HepG2 (cell line): Measurements from ENCODE around the gene ZNF444. TPM values are rescaled to one million over a fixed set of nuclear protein-coding genes. Genes with fewer than 3 reads are reported as not detected.

Experiments used
- ATAC-seq: fragments of 200-7000 bp; cut with Tn5 transposase; 3 replicates; pipeline ENCODE4 v1.9.1; 2020; ENCODE audit warnings: mild to moderate bottlenecking, moderate library complexity
- BruUV-seq: library from RNA; stranded (reverse); fragments of 400-500 nt; replicated peaks from 2 replicates; lab custom pipeline; 2021; lab: Mats Ljungman, UMichigan
- CTCF ChIA-PET: fragments of 300-600 bp; formaldehyde crosslinking; extraction: SDS; loops from one replicate; lab custom pipeline; 2021; ENCODE audit warnings: low total read pairs, inconsistent platforms, low intra/inter-chr PET ratio; lab: Yijun Ruan, JAX
- POLR2A ChIA-PET: fragments of 350-600 bp; sonication (Branson Sonifier 250); formaldehyde crosslinking; loops from one replicate; lab custom pipeline; 2020; ENCODE audit warnings: antibody characterized with exemption, inconsistent platforms; lab: Yijun Ruan, JAX
- DNase-seq: peaks from one replicate; pipeline ENCODE4 v3.0.0-alpha.2; 2015; ENCODE audit warnings: low spot score
- FAIRE-seq: peaks from 3 replicates; lab custom pipeline; 2011; peaks lifted over from hg19 to GRCh38; lab: Jason Lieb, UNC
- H2AFZ ChIP-seq: one replicate; pipeline ENCODE4 v1.6.1; 2011; ENCODE audit warnings: low read length, inconsistent platforms
- H3K27ac ChIP-seq: fragments of 300-600 bp; 3 replicates; pipeline ENCODE4 v1.8.0; 2011; ENCODE audit warnings: mixed run types, mild to moderate bottlenecking, mixed read lengths, low read length, inconsistent platforms; ENCODE audit not compliant: insufficient read depth; ENCODE audit errors: extremely low read length
- H3K27me3 ChIP-seq, 2 experiments: fragments of 200-600 bp in 1 of 2; 2 replicates in 1 of 2; 3 replicates in 1 of 2; pipeline versions ENCODE4 v1.6.0 to v1.8.0; 2011; ENCODE audit warnings: low read length in 2 of 2, mild to moderate bottlenecking in 2 of 2, moderate library complexity in 2 of 2, inconsistent platforms in 1 of 2; ENCODE audit not compliant: insufficient read depth in 2 of 2, control insufficient read depth in 1 of 2
- H3K36me3 ChIP-seq, 2 experiments: fragments of 200-600 bp in 1 of 2; replicated peaks in 1 of 2; 2 replicates in 1 of 2; 3 replicates in 1 of 2; pipeline versions ENCODE4 v1.5.1 to v1.8.0; 2011; ENCODE audit warnings: low read length in 2 of 2, inconsistent platforms in 1 of 2; ENCODE audit not compliant: insufficient read depth in 2 of 2, control insufficient read depth in 1 of 2
- H3K4me1 ChIP-seq: 2 replicates; pipeline ENCODE4 v1.5.1; 2012; ENCODE audit warnings: low read length, inconsistent platforms; ENCODE audit not compliant: insufficient read depth
- H3K4me2 ChIP-seq: 2 replicates; pipeline ENCODE4 v1.6.0; 2011; ENCODE audit warnings: low read depth, low read length, inconsistent platforms
- H3K4me3 ChIP-seq, 3 experiments: fragments of 200-600 bp in 1 of 3; sonication (generic), shearing (Covaris generic) in 1 of 3; replicated peaks in 1 of 3; 2 replicates each; pipeline ENCODE4 v1.5.1; 2011 to 2016; ENCODE audit warnings: low read length in 3 of 3, inconsistent platforms in 2 of 3, low read depth in 2 of 3, mild to moderate bottlenecking in 2 of 3, control low read depth in 1 of 3, mixed read lengths in 1 of 3; ENCODE audit not compliant: insufficient read depth in 1 of 3
- H3K79me2 ChIP-seq: one replicate; pipeline ENCODE4 v1.6.1; 2011; ENCODE audit warnings: low read length, inconsistent platforms; ENCODE audit not compliant: insufficient read depth
- H3K9ac ChIP-seq: 2 replicates; pipeline ENCODE4 v1.6.0; 2011; ENCODE audit warnings: mild to moderate bottlenecking, low read depth, low read length, inconsistent platforms; ENCODE audit not compliant: insufficient read depth
- H3K9me3 ChIP-seq: 2 replicates; pipeline ENCODE4 v1.5.1; 2012; ENCODE audit warnings: mild to moderate bottlenecking, low read length
- H4K20me1 ChIP-seq: 2 replicates; pipeline ENCODE4 v1.6.0; 2011; ENCODE audit warnings: inconsistent platforms, mild to moderate bottlenecking, low read length, moderate library complexity; ENCODE audit not compliant: insufficient read depth
- ESRRA ChIP-seq: sonication (generic); formaldehyde crosslinking; IDR thresholded peaks from 2 replicates; pipeline ENCODE4 v1.5.1; 2020; ENCODE audit warnings: mild to moderate bottlenecking, low read depth, missing genetic modification reagents
- POLR2AphosphoS2 ChIP-seq: IDR thresholded peaks from 2 replicates; pipeline ENCODE4 v1.6.1; 2011; ENCODE audit warnings: low read depth, low read length, improper control_type of control experiment
- RBM22 ChIP-seq: fragments of 200-400 bp; formaldehyde crosslinking; optimal IDR thresholded peaks from 2 replicates; pipeline ENCODE3; 2017; ENCODE audit warnings: mild to moderate bottlenecking, low read length, moderate library complexity
- RFX5 ChIP-seq: IDR thresholded peaks from 2 replicates; pipeline ENCODE4 v1.6.1; 2011; ENCODE audit warnings: low read depth, low read length, improper control_type of control experiment
- TBL1XR1 ChIP-seq: fragments of 150-350 bp; IDR thresholded peaks from 2 replicates; pipeline ENCODE4 v1.6.1; 2014; ENCODE audit warnings: borderline replicate concordance, low read length; ENCODE audit not compliant: partially characterized antibody
- TBX2 ChIP-seq: sonication (generic); formaldehyde crosslinking; IDR thresholded peaks from 2 replicates; pipeline ENCODE4 v1.5.0; 2020; ENCODE audit warnings: missing genetic modification reagents, mild to moderate bottlenecking, borderline replicate concordance
- THYN1 ChIP-seq: sonication (generic); formaldehyde crosslinking; IDR thresholded peaks from 2 replicates; pipeline ENCODE4 v1.8.1; 2023; ENCODE audit warnings: low read depth, mild to moderate bottlenecking, moderate library complexity, missing genetic modification reagents, borderline replicate concordance
- TRIM24 ChIP-seq: sonication (generic); formaldehyde crosslinking; IDR thresholded peaks from 2 replicates; pipeline ENCODE4 v1.8.0; 2022; ENCODE audit warnings: mild to moderate bottlenecking, missing genetic modification reagents
- YEATS2 ChIP-seq: sonication (generic); formaldehyde crosslinking; IDR thresholded peaks from 2 replicates; pipeline ENCODE4 v1.4.0; 2020; ENCODE audit warnings: missing genetic modification reagents, borderline replicate concordance
- ZNF264 ChIP-seq: sonication (generic); formaldehyde crosslinking; IDR thresholded peaks from 2 replicates; pipeline ENCODE4 v1.4.0; 2020; ENCODE audit warnings: missing genetic modification reagents
- ZNF430 ChIP-seq: sonication (generic); formaldehyde crosslinking; IDR thresholded peaks from 2 replicates; pipeline ENCODE4 v1.9.0; 2021; ENCODE audit warnings: mild to moderate bottlenecking, missing genetic modification reagents
- ZNF510 ChIP-seq: sonication (generic); formaldehyde crosslinking; IDR thresholded peaks from 2 replicates; pipeline ENCODE4 v1.4.0; 2020; ENCODE audit warnings: low read depth, mild to moderate bottlenecking, missing genetic modification reagents
- ZNF841 ChIP-seq: sonication (generic); formaldehyde crosslinking; IDR thresholded peaks from 2 replicates; pipeline ENCODE4 v1.8.1; 2023; ENCODE audit warnings: missing genetic modification reagents, borderline replicate concordance
- WGBS: methylation state at CpG from one replicate; pipeline ENCODE4 v1.1.6; 2017; ENCODE audit warnings: low lambda C conversion rate; 5-methylcytosine and 5-hydroxymethylcytosine counted together
- in situ Hi-C: cut with HindIII; loops from 2 replicates; pipeline ENCODE4 v1.10.0; 2017; ENCODE audit warnings: low pct_unique_long_range_greater_than_20kb; ENCODE audit not compliant: extremely low pct_ligation_motif_present
- intact Hi-C: fragments of 100-400 bp; cut with micrococcal nuclease; formaldehyde crosslinking; loops from one replicate; pipeline ENCODE4 v1.10.0; 2022; ENCODE audit not compliant: unreplicated experiment
- polyA plus RNA-seq, 8 experiments: library from polyadenylated mRNA; depleted of rRNA in 3 of 8; stranded (reverse) in 7 of 8; unstranded in 1 of 8; fragments of >200 nt; fragmentation: Illumina TruSeq in 4 of 8; extraction: Trizol in 4 of 8; gene quantifications; 2 replicates each; pipeline versions ENCODE4 v1.2.1 to v1.2.3, GENCODE V29; 2011 to 2016; ENCODE audit warnings: low read depth in 4 of 8, missing spikeins in 1 of 8, mixed read lengths in 1 of 8; ENCODE audit not compliant: insufficient read depth in 1 of 8
- total RNA-seq, 5 experiments: library from RNA; depleted of rRNA; stranded (reverse); fragments of >200 nt; fragmentation: Illumina TruSeq; extraction: Trizol; gene quantifications; 2 replicates each; pipeline ENCODE4 v1.2.3, GENCODE V29; 2016; ENCODE audit warnings: low read depth in 1 of 5
- TF ChIP-seq, protein P1 (sequence below): sonication (generic); formaldehyde crosslinking; IDR thresholded peaks from 2 replicates; pipeline ENCODE4 v1.5.0; 2020; ENCODE audit warnings: missing genetic modification reagents
- TF ChIP-seq, protein P2 (sequence below): sonication (generic); formaldehyde crosslinking; IDR thresholded peaks from 2 replicates; pipeline ENCODE4 v1.5.0; 2020; ENCODE audit warnings: mild to moderate bottlenecking, missing genetic modification reagents

ZNF444 gene
- total and polyA plus RNA-seq, 2 of the 13 experiments (the other 11 are each of a cell fraction or from before 2014, with no cell fraction given): 27.4 to 30.3 TPM

DNA sequence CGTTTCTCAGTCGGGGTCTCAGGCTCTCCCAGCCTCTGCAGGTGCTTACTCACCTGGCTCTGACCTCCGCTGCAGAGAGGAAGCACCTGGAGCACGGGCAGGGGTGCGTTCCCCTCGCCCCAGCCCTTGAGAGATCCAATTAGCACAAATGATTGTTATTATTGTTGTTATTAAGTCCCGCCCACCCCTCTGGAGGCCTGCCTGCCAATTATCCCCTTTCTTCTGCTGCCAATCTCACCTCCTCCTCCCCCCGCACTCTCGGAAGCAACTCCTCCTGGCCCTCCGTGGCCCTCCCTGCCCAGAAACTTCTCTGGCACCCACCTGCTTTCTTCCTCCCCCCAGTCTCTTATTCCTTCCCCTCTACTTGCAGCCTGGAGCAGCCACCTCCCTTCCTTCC lies 28.8 kb upstream of the ZNF444 start:
- DNase-seq: no peak
- Histone ChIP-seq H4K20me1 (peaks cover 88% of the 10 kb centered on the region), H3K27me3 (no peaks in the 10 kb centered on the region), H3K9ac (no peak overlapping the region), H3K36me3 (peaks cover 7% of the 10 kb centered on the region in 2 experiments; a peak in 4 of 5 replicates), H2AFZ (no peak overlapping the region), H3K27ac (peak overlapping the region; percentile 83), H3K79me2 (peaks cover 89% of the 10 kb centered on the region), H3K4me2 (peak overlapping the region; percentile 73; the same call in 1 of the 2 replicates), H3K4me1 (peaks cover 86% of the 10 kb centered on the region), H3K4me3 (0 out of 6 replicates have a peak overlapping the region, but pooled peaks of 1 of the 3 experiments have one; percentile 57), H3K9me3 (no peaks in the 10 kb centered on the region)
- in situ Hi-C loops (no loop called here), intact Hi-C loops (loop anchor here (5.0 kb wide), 1 partner anchor 775 kb away; the partner anchor contains the start of gene KMT5C)
- FAIRE-seq: no peak
- ChIA-PET POLR2A (interaction anchor here (2.2 to 3.7 kb wide), 4 partner anchors 8 to 30 kb away, joined by 15 to 58 read pairs (median 36); partner anchors contain the start of genes ZNF444 and ZNF787), CTCF (no interaction called here)
- no TSS peak for BruUV-seq
- no peak for ATAC-seq
- TF ChIP-seq, protein P1, sequence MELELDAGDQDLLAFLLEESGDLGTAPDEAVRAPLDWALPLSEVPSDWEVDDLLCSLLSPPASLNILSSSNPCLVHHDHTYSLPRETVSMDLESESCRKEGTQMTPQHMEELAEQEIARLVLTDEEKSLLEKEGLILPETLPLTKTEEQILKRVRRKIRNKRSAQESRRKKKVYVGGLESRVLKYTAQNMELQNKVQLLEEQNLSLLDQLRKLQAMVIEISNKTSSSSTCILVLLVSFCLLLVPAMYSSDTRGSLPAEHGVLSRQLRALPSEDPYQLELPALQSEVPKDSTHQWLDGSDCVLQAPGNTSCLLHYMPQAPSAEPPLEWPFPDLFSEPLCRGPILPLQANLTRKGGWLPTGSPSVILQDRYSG (CRISPR knock-in tag): no peak
- TF ChIP-seq, protein P2, sequence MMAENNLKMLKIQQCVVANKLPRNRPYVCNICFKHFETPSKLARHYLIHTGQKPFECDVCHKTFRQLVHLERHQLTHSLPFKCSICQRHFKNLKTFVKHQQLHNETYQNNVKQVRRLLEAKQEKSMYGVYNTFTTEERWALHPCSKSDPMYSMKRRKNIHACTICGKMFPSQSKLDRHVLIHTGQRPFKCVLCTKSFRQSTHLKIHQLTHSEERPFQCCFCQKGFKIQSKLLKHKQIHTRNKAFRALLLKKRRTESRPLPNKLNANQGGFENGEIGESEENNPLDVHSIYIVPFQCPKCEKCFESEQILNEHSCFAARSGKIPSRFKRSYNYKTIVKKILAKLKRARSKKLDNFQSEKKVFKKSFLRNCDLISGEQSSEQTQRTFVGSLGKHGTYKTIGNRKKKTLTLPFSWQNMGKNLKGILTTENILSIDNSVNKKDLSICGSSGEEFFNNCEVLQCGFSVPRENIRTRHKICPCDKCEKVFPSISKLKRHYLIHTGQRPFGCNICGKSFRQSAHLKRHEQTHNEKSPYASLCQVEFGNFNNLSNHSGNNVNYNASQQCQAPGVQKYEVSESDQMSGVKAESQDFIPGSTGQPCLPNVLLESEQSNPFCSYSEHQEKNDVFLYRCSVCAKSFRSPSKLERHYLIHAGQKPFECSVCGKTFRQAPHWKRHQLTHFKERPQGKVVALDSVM (CRISPR knock-in tag): peak; percentile 42; the same call in 1 of the 2 replicates
- WGBS: 92% methylated on average over 5 of the region's 10 CpGs

DNA sequence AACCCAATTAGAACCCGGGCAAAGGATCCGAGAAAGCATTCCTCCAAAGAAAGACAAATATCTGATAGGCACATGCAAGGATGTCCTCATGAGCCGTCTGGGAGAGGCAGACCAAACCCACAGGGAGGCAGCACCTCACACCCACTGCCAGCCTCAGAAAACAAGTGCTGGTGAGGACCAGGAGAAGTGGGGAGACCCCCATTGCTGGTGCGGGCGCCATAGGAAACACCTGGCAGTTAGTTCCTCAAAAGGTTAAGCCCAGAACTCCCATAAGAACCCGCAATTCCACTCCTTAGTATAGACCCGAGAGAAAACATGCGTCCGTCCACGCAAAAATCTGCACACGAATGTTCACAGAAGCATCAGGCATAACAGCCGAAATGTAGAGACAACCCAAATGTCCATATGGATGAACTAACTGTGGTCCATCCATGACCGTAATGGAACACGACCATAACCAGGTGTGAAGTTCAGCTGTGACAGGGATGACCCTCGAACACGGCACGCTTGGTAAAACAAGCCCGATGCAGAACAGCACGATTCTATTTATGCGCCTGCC lies 27.9 kb upstream of the ZNF444 start:
- Histone ChIP-seq H3K27me3 (no peaks in the 10 kb centered on the region), H3K36me3 (peaks cover 7 to 11% of the 10 kb centered on the region in 2 experiments; a peak in 4 of 5 replicates), H3K4me2 (no peak overlapping the region), H3K9me3 (no peaks in the 10 kb centered on the region), H3K4me1 (peaks cover 90% of the 10 kb centered on the region), H2AFZ (no peak overlapping the region), H3K79me2 (peaks cover 91% of the 10 kb centered on the region), H3K27ac (peak overlapping the region; percentile 83), H3K4me3 (no peak overlapping the region), H4K20me1 (peaks cover 91% of the 10 kb centered on the region), H3K9ac (no peak overlapping the region)
- FAIRE-seq (no peak), ATAC-seq (no peak), DNase-seq (no peak)
- in situ Hi-C loops (no loop called here), intact Hi-C loops (loop anchor here (5.0 kb wide), 1 partner anchor 776 kb away; the partner anchor contains the start of gene KMT5C)
- no TSS peak for BruUV-seq
- ChIA-PET CTCF (no interaction called here), POLR2A (no interaction called here)
- WGBS: 85% methylated on average over 20 of the region's 20 CpGs
- TF ChIP-seq ESRRA (CRISPR knock-in tag) (no peak), THYN1 (CRISPR knock-in tag) (no peak), ZNF430 (CRISPR knock-in tag) (no peak), RFX5 (no peak), TRIM24 (no peak), RBM22 (peak; percentile 59), TBL1XR1 (no peak), YEATS2 (no peak), ZNF841 (CRISPR knock-in tag) (no peak), POLR2AphosphoS2 (peak; percentile 62; the same call in 1 of the 2 replicates), ZNF264 (CRISPR knock-in tag) (no peak), TBX2 (CRISPR knock-in tag) (no peak), ZNF510 (no peak)
